ENCODE measurements around the gene TCEANC.
"Not testable (repeated sequence)": the region's sequence is repeated elsewhere in the genome, so short reads cannot be mapped to it uniquely, and the experiment has no call there.

The TCEANC gene

DNA sequence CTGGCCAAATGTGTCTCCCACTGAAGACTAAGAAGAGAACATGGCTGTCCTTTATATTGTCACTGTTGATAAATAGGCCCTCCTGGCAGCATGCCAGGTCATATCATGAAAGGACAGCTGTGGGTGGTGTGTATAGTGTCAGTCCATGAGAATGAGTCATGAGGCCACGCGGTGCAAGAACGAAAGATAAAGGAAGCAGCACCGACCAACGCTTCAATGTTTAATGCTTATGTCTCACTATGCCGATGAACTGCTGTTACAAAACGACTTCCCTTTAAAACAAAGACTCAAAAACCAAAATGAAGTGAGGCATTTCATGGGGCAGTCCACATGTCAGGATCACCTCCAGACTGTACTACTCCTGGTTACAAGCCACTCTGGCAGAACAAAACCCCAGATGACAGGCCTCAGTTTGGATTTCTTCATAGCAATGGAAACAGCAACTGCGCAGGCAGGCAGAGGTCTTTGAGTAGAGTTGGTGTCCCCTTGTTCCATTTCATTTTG lies 5.2 kb upstream of the TCEANC start:
- TF ChIP-seq, protein P1, sequence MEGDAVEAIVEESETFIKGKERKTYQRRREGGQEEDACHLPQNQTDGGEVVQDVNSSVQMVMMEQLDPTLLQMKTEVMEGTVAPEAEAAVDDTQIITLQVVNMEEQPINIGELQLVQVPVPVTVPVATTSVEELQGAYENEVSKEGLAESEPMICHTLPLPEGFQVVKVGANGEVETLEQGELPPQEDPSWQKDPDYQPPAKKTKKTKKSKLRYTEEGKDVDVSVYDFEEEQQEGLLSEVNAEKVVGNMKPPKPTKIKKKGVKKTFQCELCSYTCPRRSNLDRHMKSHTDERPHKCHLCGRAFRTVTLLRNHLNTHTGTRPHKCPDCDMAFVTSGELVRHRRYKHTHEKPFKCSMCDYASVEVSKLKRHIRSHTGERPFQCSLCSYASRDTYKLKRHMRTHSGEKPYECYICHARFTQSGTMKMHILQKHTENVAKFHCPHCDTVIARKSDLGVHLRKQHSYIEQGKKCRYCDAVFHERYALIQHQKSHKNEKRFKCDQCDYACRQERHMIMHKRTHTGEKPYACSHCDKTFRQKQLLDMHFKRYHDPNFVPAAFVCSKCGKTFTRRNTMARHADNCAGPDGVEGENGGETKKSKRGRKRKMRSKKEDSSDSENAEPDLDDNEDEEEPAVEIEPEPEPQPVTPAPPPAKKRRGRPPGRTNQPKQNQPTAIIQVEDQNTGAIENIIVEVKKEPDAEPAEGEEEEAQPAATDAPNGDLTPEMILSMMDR (IDR thresholded peaks at IDR 0.05; ENCODE audit: borderline replicate concordance, insufficient read depth, low read depth, low read length) = no peak
- no peak overlapping the region for H3K4me3 ChIP-seq (ENCODE audit: low read depth, low read length)

DNA sequence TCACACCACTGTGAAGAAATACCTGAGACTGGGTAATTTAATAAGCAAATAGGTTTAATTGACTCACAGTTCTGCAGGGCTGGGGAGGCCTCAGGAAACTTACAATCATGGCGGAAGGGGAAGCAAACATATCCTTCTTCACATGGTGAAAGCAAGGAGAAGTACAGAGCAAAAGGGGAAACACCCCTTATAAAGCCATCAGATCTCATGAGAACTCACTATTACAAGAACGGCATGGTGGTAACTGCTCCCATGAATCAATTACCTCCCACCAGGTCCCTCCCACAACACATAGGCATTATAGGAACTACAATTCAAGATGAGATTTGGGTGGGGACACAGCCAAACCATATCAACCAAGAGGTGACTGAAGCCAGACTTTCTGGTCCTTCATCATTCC lies 4.6 kb upstream of the TCEANC start:
- H3K4me3 ChIP-seq (ENCODE audit: low read depth, low read length) = not testable (repeated sequence)

DNA sequence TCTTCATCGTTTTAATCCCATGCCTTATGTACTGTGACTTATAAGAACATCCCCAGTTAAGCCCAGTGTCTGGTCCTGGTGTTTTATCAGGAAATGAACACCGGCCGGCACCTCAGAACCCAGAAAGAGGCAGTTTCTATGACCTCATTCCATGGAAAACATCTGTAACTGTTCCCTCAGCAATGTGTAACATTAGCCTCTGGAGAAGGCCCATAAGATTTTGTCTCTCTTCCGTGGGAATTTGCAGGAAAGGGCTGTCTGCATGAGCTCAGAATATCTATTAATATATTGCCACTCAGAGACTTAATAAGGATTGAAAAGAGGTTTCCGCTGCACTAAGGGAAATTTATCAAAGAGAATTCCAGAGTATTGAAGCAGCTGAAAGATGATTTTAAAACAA lies 3.1 kb upstream of the TCEANC start:
- TF ChIP-seq, protein P1 (IDR thresholded peaks at IDR 0.05; ENCODE audit: borderline replicate concordance, insufficient read depth, low read depth, low read length) = no peak
- H3K4me3 ChIP-seq (ENCODE audit: low read depth, low read length) = no peak overlapping the region

DNA sequence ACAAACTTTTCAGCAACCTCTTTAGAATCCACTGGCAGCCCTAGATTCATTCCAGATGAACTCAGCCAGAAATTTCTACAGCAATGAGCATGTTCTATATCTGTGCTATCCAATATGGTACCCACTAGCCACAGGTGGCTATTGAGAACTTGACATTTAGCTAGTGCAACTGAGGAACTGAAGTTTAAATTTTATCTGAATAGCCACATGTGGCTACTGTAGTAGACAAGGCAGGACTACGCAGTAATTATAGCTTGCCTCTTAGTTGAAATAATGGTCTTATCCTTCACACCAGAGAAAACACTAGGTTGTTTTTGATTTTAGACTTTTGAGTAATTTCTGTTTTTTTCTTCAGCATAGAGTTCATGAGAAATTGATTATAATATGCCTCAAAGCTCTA lies 2.6 kb upstream of the TCEANC start:
- TF ChIP-seq, protein P1 (IDR thresholded peaks at IDR 0.05; ENCODE audit: borderline replicate concordance, insufficient read depth, low read depth, low read length) = no peak
- H3K4me3 ChIP-seq (ENCODE audit: low read depth, low read length) = no peak overlapping the region

DNA sequence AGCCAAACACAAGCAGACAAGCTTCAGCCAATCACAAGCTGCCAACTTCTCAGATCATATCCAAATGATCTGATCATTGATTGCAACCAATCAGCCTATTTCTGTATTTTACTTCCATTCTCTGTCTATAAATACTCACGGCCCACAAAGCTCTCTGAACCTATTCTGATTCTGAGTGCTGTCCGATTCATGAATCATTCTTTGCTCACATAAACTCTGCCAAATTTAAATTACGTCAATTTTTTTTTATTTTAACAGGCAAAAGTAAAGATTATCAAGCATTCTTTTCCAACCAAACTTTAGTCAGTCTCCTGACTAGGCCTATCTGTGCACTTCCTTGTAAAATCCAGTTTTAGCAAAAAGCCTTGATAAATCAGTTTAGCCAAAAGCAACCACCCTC lies 1.8 kb upstream of the TCEANC start:
- TF ChIP-seq, protein P1 (IDR thresholded peaks at IDR 0.05; ENCODE audit: borderline replicate concordance, insufficient read depth, low read depth, low read length) = no peak
- no peak overlapping the region for H3K4me3 ChIP-seq (ENCODE audit: low read depth, low read length)

DNA sequence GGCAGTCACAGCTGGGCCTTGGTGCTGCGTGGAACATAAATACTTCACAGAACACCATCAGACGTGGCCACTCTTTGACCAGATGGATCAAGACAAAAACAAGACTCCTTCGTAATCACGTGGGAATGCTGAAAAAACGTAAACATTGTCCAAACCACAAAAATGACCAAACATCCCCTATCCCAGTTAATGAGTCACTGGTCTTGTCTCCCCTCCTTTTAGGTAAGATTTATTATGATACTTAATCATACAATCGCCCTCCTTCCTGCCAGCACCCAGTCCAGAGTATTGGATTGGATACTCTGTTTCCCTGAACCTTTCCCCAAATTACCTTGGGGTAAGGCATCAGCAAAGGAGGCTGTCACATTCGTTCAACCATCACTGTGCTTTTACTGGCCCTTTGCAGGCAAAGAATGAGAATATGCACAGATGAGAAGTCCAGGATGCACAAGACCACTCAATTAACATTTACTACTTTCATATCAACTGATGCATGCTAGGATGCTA lies 601 bp upstream of the TCEANC start:
- TF ChIP-seq, protein P1 (IDR thresholded peaks at IDR 0.05; ENCODE audit: borderline replicate concordance, insufficient read depth, low read depth, low read length) = no peak
- H3K4me3 ChIP-seq (ENCODE audit: low read depth, low read length) = peak overlapping the region; percentile 44

DNA sequence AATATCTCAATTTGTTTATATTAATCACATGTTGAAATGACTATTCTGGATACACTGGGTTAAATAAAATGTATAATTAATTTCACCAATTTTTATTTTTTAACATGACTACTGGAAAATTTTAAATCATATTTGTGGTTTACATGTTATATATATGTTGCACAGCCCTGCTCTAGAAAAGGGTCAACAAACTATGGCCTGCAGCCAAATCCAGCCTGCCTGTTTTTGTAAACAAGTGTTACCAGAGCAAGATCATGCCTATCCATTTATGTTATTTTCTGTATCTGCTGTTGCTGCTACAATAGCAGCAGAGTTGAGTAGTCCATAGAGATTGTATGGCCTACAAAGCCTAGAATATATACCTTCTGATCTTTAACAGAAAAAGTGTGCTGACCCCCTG lies 1.2 kb downstream of the TCEANC start:
- no peak overlapping the region for H3K4me3 ChIP-seq (ENCODE audit: low read depth, low read length)
- TF ChIP-seq, protein P1 (IDR thresholded peaks at IDR 0.05; ENCODE audit: borderline replicate concordance, insufficient read depth, low read depth, low read length) = no peak

DNA sequence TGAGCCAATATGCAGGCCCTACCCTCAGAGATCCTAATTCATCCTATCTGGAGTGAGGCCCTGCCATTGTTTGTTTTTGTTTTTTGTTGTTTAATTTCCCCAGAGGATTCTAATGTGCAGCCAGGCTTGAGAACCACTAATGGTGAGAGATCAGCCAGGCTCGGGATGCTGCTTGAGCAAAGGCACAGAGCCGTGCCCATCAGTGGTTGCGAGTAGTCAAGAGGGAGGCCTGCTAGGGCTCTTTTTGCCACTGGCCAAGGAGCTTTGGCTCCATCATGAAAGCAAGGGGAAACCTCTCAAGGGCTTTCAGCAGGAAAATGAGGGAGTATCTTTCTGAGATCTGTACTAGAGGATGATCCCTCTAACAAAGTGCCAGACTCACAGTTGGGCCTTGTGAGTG lies 2.7 kb downstream of the TCEANC start:
- H3K4me3 ChIP-seq (ENCODE audit: low read depth, low read length) = no peak overlapping the region
- TF ChIP-seq, protein P1 (IDR thresholded peaks at IDR 0.05; ENCODE audit: borderline replicate concordance, insufficient read depth, low read depth, low read length) = no peak

All from GM12875 (cell line).